GM19043 (cell line): ENCODE data around the gene DNAJC25.
A peak's percentile ranks its signal among the peaks of the same experiment; 100 is the strongest.
"Not testable (repeated sequence)": the region's sequence is repeated elsewhere in the genome, so short reads cannot be mapped to it uniquely, and the experiment has no call there.

Experiments used
- ATAC-seq: cut with Tn5 transposase; IDR thresholded peaks from one replicate; pipeline ENCODE4 v1.9.1; 2021; ENCODE audit warnings: low read depth; ENCODE audit not compliant: unreplicated experiment

The DNAJC25 gene

DNA sequence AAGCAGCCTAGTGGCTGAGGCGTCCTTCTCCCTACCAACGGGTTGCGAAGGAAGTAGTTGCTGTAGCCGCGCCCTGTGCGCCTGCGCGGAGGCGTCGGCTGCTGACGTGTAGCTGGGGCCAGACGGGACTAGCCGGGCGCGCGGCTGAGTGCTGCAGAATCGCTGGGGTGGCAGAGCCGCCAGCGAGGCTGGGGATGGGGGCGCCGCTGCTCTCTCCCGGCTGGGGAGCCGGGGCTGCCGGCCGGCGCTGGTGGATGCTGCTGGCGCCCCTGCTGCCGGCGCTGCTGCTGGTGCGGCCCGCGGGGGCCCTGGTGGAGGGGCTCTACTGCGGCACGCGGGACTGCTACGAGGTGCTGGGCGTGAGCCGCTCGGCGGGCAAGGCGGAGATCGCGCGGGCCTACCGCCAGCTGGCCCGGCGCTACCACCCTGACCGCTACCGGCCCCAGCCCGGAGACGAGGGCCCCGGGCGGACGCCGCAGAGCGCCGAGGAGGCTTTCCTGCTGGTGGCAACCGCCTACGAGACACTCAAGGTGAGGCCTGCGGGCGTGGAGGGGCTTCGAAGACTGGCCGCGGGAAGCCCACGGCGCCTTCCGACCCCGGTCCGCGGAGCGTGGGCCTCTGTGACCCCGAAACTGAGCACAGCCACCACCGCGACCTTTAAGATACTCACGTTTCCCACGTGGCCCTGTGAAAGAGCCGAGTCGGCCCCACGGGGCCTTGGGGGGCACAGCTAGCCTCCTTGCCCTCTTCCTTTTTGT, at the start of gene DNAJC25:
DNAJC25 (plus strand) TSS at position 121 of the 758 bp plus-strand sequence; CDS start at position 195, 74 bp downstream.
- ATAC-seq = peak; percentile 98

DNA sequence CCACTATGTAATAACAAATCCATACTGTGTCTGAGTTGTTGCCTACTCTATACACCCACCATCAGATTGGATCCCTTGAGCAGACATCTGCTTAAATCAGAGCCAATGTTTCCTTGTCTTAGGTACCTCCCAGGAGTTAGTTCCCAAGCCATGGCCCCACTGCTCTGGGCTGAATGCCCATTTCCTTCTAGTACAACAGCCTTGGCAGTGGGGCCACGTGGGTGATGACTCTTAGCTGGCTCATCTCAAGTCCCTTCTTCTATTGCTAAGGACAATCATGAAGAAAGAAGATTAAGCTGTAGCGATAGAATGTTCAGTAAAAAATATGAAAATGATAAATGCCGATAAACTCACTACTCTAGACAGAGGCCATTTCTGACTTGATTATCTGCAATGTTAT, 48.2 kb upstream of the DNAJC25 start:
- no peak for ATAC-seq

DNA sequence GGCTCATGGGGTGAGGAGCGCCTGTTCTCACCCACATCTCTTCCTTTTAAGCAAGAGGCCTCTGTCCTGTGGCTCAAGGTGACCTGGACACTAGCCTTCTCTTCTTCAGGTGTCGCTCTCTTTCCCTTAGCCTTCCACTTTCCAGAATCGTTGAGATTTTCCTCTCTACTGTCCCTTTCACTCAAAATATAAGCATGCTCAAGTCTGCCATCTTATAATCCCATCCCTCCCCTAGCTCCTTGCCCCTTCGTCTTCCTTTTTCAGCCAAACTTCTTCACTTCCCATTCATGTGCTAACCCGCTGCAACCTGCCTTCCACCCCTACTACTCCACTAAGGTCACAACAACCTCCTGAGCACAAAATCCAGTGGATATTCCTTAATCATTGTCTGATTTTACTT, 44.8 kb upstream of the DNAJC25 start:
- no peak for ATAC-seq

DNA sequence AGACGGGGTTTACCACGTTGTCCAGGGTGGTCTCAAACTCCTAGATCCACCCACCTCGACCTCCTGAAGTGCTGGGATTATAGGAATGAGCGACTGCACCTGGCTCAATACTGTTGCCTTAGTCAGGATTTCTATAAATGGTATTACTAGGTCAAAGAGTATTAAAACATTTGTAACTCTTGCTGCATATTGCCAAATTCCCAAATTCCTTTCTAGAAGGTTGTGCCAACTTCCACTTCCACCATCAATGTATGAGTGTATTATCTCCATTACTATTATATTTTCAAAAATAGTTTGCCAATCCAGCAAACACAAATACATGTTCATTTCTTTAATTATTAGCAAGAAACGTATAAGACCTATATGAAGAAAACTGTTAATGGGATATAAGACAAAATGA, 42.3 kb upstream of the DNAJC25 start:
- no peak for ATAC-seq

DNA sequence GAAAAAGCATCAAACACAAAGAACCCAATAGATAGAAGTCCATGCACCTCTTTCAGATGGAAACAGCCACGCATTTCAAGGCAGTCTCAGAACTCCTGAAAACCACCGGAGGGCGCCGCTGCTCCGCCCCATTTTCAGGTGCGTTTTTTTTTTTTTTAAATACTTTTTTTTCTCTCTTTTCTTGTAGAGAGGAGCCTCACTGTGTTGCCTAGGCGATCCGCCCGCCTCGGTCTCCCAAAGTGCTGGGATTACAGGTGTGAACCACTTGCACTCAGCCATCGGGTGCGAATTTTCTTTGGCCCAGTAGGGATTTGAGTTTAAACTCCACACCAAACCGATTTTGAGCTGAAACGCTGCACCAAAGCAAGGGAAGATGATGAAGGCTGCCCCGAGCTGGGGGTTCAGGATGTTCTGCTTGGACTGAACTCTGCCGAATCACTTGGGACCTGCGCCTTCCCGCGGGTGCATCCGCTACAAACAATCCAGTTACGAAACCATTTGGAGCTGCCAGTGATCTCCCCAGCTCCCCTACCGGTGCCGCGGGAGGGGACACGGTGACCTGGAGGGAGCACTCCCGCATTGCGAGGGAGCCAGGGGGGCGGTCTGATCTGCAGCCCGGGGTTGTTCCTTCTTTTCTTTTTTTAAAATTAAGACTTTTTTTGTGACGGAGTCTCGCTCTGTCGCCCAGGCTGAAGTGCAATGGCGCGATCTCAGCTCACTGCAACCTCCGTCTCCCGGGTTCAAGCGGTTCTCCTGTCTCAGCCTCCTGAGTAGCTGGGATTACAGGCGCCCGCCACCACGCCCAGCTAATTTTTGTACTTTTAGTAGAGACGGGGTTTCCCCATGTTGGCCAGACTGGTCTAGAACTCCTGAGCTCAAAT, 33.0 kb upstream of the DNAJC25 start:
- peak; percentile 47 for ATAC-seq

DNA sequence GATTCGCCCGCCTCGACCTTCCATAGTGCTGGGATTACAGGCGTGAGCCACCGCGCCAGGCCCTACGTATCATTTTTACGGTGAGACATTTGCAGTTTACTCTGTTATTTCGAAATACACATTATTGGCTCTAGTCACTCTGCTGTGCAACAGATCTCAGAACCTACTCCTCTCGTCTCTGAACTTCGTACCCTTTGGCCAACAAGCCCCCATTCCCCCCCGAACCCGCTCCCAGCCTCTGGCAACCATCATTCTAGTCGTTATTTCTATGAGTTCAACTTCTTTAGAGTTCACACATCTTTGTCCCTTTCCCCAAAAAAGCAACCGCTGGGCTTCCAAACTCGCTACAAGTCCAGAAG, 32.4 kb upstream of the DNAJC25 start:
- ATAC-seq = peak; percentile 20

DNA sequence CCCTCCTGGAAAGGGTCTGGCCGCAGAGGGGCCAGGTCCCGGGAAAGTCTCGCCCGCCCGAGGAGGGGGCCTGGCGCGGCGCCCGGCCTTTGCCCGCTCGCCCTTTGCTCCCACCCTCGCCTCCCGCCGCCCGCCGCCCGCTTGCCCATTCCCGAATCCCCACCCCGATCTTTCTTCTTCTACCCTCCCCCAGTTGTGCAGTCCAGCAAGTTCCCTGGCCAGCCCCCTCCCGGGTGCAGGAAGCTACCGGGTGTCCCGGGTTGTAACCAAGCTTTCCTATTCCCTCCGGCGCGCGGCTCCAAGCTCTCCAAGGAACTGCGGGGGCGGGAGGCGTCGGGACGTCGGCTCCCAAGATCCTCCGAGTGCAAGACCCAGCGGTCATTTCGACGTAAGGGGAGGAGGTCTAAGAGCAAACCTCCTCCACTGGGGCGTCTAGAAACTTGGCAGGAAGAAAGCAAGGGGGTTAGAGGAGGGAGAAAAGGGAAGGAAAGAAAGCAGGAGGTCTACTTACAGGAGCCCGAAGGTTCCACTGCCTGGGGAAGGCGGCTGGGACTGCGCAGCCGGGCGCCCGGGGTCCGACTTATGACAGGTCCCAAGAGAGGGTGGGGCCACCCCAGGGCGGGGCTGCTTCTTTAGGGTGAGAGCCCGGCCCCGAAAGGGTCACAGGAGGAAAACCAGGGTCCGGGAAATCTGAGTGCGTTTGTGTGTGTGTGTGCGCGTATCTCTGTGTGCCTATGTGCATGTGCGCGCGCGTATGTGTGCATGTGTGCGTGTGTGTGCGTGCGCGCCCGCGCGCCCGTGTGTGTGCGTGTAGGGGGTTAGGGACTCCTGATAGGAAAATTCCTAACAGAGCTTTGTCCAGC, 31.8 kb upstream of the DNAJC25 start, which contains the start of gene PTGR1:
PTGR1 (minus strand) TSS at position 556 of the 863 bp plus-strand sequence. CDS start 2,225 bp downstream, outside the sequence.
- peak; percentile 37 for ATAC-seq

DNA sequence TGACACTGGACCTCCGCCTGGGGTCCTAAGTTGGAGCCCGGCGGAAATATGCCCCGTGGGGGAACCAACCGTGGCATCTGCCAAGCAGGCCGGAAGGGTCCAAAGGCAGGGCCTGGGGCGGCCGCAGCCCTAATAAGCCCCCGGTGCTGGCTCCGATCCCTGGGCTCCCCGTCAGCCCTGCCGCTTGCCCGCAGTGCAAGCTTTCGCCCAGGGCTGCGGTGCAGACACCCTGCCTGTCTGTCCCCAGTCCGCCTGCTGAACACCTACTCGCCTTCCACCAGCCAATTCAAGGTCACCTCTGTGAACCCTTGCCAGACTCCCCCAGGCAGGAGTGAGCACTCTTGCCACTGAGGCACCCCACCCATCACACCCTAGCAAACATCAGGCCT, 31.2 kb upstream of the DNAJC25 start:
- no peak for ATAC-seq

DNA sequence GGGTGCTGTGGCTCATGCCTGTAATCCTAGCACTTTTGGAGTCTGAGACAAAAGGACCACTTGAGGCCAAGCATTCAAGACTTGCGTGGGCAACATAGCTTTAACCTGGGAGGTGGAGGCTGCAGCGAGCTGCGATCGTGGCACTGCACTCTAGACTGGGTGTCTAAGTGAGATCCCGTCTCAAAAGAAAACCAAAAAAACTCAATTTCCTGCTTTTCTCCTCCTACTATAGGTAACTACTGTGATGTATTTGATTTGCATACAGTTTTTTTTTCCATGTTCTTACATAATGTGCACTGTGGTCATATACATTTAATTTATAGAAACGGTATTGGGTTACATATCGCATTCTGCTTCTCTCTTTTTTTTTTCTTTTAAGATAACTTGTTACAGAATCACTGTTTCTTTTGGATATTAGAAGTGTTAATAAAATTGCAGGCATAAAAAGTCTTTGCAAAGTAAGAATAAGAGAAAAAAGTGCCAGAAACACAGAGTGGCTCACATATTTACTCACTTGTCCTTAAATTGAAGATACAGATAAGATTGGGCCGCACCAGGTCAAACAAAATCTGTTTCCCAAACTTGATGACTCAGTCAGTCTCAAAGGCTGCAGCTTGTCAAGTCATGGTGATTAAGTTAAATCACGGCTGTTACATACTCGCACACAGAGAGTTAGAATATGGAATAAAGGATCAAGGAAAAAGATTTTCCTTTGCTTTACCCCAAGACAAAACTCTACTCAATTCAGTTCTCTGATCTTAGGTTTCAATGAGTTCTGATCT, 29.7 kb upstream of the DNAJC25 start:
- ATAC-seq = no peak

DNA sequence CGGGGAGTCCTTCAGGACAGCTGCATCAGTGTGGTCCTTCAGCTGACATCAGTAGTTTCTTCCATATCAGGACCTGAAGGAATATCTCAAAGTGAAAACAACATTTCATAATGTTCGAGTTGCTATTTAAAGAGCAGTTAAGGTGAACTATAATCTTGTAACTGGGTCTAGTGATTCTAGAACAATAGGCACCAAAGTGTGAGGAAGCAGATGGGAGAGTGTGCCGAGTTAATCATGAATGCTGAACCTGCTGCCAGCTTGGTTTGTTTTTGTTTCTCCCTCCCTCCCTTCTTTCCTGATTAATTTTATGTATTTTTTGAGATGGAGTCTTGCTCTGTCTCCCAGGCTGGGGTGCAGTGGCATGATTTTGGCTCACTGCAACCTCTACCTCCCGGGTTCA, 28.1 kb upstream of the DNAJC25 start:
- ATAC-seq = no peak

DNA sequence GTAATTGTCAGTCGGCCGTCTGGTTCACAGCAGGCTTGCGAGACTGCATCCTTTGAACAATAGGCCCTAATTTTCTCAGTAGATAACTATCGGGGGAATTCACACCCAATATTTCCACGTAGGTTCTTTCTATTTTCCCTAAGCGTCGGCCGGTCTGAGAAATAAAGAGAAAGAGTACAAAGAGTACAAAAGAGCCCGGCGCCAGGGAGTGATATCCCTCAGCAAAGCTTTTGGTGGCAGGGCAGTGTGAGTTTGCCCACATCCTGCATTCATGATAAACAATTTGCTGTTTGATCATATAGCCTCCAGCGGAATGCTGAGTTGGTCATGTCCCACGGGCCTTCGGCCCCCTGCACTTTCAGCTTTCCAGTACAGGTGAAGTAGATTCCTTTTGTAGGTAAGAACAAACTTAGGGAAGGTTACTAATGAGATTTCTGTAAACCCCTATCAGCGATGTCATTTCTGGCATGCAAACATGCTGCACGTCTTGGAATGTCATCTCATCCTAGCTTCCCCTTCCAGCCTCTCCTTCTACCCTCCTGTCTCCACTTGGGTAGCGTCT, 27.0 kb upstream of the DNAJC25 start:
- no peak for ATAC-seq

DNA sequence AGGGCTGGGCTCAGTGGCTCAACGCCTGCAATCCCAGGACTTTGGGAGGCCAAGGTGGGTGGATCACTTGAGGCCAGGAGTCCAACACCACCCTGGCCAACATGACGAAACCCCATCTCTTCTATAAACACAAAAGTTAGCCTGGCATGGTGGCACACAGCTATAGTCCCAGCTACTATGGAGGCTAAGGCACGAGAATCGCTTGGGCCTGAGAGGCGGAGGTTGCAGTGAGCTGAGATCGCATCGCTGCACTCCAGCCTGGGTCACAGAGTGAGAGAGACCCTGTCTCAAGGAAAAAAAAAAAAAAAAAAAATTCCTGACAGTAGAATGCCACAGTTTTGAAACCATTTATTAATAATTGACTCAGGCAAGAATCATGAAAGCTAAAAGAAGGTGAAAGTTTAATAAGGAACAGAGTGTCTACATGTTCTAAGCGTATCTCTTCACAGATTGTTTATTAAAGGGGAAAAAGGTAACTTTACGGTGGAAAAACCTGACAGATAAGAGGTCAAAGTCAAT, 26.0 kb upstream of the DNAJC25 start:
- ATAC-seq = no peak

DNA sequence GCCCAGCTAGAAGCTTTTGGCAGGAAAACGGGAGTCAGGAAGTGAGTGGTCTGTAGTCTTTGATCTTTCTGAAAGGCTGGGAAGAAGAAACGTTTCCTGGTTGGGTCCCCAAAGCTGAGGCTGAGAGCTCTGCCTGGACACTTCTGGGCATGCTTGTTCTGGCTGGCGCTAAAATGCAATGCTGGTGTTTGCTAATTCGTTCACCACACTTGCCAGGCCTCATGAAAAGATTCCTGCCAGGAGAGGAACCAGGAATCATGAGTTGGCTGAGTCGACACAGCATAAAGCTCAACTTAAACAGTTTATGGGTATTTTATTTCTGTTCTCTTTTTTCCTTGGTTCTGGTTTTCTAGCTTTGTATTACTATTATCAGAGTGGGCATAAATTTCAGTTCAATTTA, 21.0 kb upstream of the DNAJC25 start:
- no peak for ATAC-seq

DNA sequence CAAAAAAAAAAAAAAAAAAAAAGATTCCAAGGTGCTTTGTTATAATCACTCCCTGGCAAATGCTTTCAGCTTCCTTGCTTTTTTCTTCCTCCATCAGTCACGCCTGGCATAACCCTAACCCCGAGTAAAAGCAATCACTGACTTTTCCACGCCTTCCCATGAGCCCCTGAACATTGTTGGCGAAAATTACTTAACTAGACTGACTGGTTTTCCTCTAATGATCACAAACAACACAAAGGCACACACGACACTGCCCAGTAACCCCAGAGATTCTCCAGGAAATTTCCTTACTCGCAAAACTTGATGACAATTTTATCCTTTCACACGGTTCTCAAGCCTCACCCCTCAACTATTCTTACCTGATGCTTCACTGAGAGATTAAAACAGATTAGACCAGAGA, 20.3 kb upstream of the DNAJC25 start:
- no peak for ATAC-seq

DNA sequence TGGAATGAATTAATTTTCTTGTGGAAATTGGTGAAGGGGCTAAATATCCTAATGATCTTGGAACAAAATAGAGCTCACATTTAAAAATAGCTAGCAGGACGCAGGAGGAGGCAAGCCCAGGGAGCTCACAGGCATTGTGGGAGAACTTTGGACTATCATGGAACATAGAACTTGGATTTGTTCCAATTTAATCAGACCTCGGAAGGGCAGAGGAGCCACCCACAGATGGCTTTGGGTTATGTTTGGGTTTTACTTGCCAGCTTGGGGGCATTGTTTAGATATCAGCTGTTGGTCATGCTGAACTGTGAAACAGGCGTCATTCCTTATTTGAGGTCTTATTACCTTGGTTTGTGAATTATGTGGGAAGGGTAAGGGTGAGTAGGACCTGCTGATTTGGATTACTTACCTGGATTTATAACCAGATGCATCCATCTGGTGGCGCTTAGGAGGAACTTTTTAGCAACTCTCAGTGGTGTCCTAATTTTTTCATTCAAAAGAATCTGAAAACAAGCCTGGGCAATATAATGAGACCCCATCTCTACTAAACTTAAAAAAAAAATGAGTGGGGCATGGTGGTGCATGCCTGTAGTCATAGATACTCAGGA, 17.6 kb upstream of the DNAJC25 start:
- no peak for ATAC-seq

DNA sequence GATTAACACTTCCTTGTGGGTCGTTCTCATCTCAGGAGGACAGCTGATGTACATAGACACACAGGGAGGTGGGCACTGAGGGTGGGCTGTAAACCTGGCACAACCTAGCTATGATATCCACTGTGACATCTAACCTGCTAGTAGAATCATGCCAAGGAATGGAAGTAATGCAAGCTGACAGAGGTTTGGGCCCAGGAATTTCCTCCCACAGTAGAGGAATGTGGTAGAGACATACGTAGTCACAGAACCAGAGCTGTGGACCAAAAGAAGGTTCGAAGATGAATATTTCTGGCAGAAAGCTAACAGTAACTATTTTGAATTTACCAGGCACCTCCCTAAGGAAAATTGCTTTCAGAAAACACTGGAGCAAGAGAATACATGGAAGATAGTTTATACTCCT, 15.2 kb upstream of the DNAJC25 start:
- ATAC-seq = no peak

DNA sequence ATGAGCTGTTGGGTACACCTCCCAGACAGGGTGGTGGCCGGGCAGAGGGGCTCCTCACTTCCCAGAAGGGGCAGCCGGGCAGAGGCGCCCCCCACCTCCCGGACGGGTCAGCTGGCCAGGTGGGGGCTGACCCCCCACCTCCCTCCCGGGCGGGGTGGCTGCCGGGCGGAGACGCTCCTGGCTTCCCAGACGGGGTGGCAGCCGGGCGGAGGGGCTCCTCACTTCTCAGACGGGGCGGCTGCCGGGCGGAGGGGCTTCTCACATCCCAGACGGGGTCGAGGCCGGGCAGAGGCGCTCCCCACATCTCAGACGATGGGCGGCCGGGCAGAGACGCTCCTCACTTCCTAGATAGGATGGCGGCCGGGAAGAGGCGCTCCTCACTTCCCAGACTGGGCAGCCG, 13.8 kb upstream of the DNAJC25 start:
- not testable (repeated sequence) for ATAC-seq

DNA sequence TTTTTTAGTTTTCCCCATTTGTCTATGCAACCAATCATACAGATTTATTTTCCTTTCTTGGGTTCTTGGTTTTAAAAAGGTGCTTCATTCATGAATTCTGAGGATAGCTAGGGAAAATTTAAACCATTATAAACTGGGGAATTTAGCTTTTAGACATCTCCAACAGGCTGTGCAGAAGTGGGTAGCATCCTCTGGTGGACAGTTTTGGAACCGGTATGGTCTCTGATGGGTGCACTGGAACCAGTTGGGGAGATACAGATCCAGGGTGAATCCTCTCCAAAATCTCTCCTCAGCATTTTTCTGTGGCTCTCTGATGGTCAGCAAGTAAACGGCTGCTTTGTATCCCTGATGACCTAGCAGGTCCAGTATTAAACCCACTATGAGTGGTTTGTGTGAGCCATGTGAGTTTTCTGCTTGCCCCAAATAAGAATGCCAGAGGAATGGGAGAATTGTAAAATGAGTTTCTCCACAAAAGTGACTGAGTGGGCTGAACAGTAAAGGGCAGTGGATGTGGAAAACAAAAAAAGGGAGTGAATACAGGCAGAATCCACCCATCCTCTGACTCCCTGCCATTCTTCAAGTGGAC, 9.1 kb upstream of the DNAJC25 start:
- ATAC-seq = peak; percentile 57

DNA sequence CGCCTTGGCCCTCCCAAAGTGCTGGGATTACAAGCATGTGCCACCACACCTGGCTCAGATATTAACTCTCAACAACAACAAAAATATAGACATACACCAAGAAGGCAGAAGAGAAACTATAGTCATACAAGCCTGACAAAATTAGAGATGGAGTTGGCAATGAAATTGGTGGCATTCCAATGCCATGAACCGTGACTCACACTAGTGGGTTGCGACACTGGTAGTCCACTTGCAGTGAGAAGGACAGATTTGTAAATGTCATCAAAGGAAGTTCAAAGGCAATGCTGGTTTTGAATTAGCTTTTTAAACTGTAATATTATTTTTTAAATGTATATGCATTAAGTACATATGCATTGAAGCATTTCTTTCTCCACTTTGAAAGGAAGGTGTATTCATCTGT, 8.5 kb upstream of the DNAJC25 start:
- ATAC-seq = no peak
